Neutrophil (primary cell): ENCODE measurements around the gene STK33.

Source experiments
- H3K27ac ChIP-seq: fragments of 200-600 bp; sonication (generic); 2 replicates; pipeline ENCODE4 v1.5.1; 2016; ENCODE audit warnings: mild to moderate bottlenecking, moderate library complexity
- H3K27me3 ChIP-seq: fragments of 200-600 bp; sonication (generic); 2 replicates; pipeline ENCODE4 v1.6.0; 2016; ENCODE audit warnings: mild to moderate bottlenecking
- H3K36me3 ChIP-seq: fragments of 200-600 bp; sonication (generic); 2 replicates; pipeline ENCODE4 v1.5.1; 2017
- H3K4me1 ChIP-seq, 2 experiments: fragments of 200-600 bp in 1 of 2; sonication (generic) in 1 of 2; 1 replicate in 1 of 2; 2 replicates in 1 of 2; pipeline versions ENCODE4 v1.5.1 to v1.6.1; 2013 to 2016; ENCODE audit warnings: low read depth in 1 of 2, low read length in 1 of 2, mild to moderate bottlenecking in 1 of 2, moderate library complexity in 1 of 2; ENCODE audit not compliant: control insufficient read depth in 1 of 2, insufficient read depth in 1 of 2
- H3K4me3 ChIP-seq, 2 experiments: fragments of 200-600 bp in 1 of 2; sonication (generic) in 1 of 2; 1 replicate in 1 of 2; 2 replicates in 1 of 2; pipeline ENCODE4 v1.5.1; 2013 to 2016; ENCODE audit warnings: low read depth in 1 of 2, low read length in 1 of 2, mild to moderate bottlenecking in 1 of 2, moderate library complexity in 1 of 2
- H3K9me3 ChIP-seq: fragments of 200-600 bp; sonication (generic); 2 replicates; pipeline ENCODE4 v1.5.1; 2016
- CTCF ChIP-seq: fragments of 200-600 bp; sonication (generic); IDR thresholded peaks from 2 replicates; pipeline ENCODE4 v1.5.1; 2016; ENCODE audit warnings: antibody characterized with exemption

STK33 gene

GRCh38 chr11:8390851-8391612 is 203.0 kb downstream of the STK33 start:
- H3K4me1 ChIP-seq: no peaks in the 10 kb centered on the region
- no peaks in the 10 kb centered on the region for H3K27me3 ChIP-seq
- no peak for TF ChIP-seq CTCF
- no peak overlapping the region for H3K4me3 ChIP-seq
- no peak overlapping the region for H3K27ac ChIP-seq
- no peaks in the 10 kb centered on the region for H3K9me3 ChIP-seq
- no peaks in the 10 kb centered on the region for H3K36me3 ChIP-seq

DNA sequence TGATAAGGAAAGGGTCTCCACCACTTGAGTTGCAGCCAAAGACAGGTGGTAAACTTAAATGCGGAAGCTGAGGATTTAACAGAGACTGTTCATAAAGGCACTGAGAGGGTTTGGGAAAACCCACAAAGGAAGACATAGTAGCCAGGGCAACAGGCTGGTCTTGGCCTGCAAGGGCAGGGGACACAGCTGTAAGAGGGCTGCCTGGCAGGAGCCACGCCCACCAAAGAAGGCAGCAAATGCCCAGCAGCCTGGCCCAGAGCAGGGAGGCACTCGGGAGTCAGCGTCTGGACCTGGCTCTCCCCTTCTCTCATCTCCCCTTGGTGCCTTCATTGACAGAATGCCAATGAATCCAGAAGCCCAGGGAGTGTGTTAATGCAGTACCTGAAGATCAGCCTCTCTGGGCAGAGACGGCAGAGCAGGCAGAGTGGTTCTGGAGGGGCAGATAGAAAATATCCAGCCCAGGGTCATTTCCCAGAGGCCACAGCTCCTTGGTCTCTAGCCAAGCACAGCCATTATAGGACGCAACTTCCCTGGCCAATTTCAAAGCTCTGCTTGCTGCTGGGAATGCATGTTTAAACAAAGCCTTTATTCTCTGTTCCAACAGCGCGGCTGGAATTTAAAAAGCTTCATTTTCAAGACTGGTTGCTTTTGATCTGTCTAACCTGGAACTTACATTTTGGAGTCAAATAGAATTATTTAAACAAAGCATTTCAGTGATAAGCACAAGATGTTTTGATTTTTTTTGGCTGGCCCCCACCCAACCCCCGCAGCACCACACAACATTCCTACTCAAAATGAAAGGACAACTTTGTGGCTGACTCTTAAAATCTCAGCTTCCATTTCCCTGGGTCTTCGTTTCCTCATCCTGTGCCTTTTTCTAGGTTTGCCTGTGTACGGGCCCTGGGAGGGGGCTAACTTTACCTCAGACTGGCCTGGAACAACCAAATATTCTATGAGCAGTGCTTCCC is 204.7 kb downstream of the STK33 start:
- Histone ChIP-seq H3K27ac (no peak overlapping the region), H3K9me3 (no peaks in the 10 kb centered on the region), H3K4me1 (no peaks in the 10 kb centered on the region), H3K4me3 (no peak overlapping the region), H3K36me3 (no peaks in the 10 kb centered on the region), H3K27me3 (no peaks in the 10 kb centered on the region)
- no peak for TF ChIP-seq CTCF

DNA sequence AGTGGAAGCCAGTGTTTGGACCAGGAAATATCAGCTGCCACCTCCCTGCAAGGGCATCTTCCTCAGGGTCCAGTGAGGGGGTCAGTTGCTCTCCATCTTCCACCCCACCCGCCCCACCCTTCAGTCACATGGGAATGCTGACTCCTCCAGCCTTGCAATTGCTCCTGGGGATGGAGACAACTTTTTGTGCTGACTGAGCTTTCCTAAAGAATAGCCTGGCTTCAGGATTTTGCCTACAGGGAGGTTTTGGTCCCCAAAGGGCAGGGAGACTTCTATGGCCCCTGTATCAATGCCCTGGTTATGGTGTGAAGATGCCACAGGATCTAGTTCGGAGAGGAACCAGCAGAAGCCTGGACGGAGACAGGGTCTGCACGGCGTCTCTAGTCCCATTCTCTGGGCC is 206.3 kb downstream of the STK33 start:
- H3K27ac ChIP-seq: no peak overlapping the region
- H3K9me3 ChIP-seq: no peaks in the 10 kb centered on the region
- no peak overlapping the region for H3K4me3 ChIP-seq
- H3K4me1 ChIP-seq: no peaks in the 10 kb centered on the region
- no peak for TF ChIP-seq CTCF
- H3K36me3 ChIP-seq: no peaks in the 10 kb centered on the region
- H3K27me3 ChIP-seq: no peaks in the 10 kb centered on the region

DNA sequence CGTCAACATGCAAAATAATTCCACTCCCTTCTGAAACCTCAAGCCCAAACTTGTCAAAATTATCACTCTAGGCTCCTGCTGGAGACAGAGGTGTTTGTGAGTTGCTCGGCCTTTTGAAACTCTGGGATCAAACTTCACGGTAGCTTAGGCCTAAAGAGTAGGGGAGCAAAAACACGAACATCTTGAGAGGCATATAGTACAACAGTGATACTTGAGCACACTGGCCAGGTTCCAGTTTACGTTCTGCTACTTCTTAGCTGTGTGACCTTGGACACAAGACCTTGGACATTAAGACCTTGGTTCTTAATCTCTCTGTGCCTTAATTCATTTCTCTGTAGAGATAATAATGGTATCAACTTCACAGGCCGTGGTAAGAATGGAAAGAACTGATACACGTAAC is 206.9 kb downstream of the STK33 start:
- Histone ChIP-seq H3K4me1 (no peaks in the 10 kb centered on the region), H3K9me3 (no peaks in the 10 kb centered on the region), H3K27ac (no peak overlapping the region), H3K4me3 (no peak overlapping the region), H3K36me3 (no peaks in the 10 kb centered on the region), H3K27me3 (no peaks in the 10 kb centered on the region)
- TF ChIP-seq CTCF: no peak

DNA sequence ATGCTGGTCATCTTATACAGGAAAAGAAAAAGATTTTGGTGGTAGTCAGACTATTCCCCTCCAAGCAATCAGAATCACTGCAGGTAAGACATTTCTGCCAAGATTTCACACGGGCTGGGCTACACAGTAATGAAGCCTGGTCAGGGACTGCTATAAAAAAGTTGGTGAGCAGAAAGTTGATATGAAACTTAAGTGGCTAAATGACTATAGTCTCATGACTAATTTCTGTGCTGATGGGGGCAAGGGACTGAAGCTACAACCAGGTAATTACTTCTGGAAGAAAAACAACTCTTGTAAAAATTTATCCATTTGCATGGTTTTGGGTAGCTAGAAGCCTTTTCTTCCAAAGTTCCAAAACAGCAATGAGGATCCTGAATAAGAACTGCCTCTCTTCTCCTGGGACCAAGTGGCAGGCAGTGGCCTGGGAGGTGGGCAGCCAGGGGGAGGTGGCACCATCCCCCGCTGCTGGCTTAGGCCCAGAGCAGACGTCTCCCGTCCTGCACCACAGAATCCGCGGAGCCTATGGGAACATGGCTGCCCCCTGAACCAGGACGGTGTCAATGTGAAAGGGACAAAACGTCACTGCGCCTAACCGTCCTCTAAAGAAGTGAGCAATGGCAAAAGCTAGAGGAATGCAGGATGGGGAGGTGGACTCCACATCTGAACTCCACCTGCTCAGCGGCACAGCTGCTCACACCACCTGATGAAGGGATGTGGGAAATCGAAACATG is 207.7 kb downstream of the STK33 start:
- Histone ChIP-seq H3K4me3 (no peak overlapping the region), H3K4me1 (no peaks in the 10 kb centered on the region), H3K27ac (no peak overlapping the region), H3K27me3 (no peaks in the 10 kb centered on the region), H3K9me3 (no peaks in the 10 kb centered on the region), H3K36me3 (no peaks in the 10 kb centered on the region)
- TF ChIP-seq CTCF: no peak
